ENCODE data around the gene CYLD.

Gene CYLD

GRCh38 chr16:50740736-50741135 lies 1.1 kb upstream of the CYLD start:
- DNase-seq (ENCODE audit: low spot score): no peak

GRCh38 chr16:50741225-50741780 lies 583 bp upstream of the CYLD start:
- DNase-seq (ENCODE audit: low spot score): no peak

- DNase-seq (ENCODE audit: low spot score): peak; percentile 80
Observed at GRCh38 chr16:50742576-50743200, 802 bp downstream of the CYLD start.

GRCh38 chr16:50743581-50744225 lies 1.8 kb downstream of the CYLD start:
- no peak for DNase-seq (ENCODE audit: low spot score)

- no peak for DNase-seq (ENCODE audit: low spot score)
Observed at GRCh38 chr16:50744881-50745280, 3.0 kb downstream of the CYLD start.

GRCh38 chr16:50745940-50746339 lies 4.1 kb downstream of the CYLD start:
- no peak for DNase-seq (ENCODE audit: low spot score)

GRCh38 chr16:50747207-50747956 lies 5.5 kb downstream of the CYLD start:
- peak; percentile 33 for DNase-seq (ENCODE audit: low spot score)

- no peak for DNase-seq (ENCODE audit: low spot score)
Observed at GRCh38 chr16:50751528-50751927, 9.6 kb downstream of the CYLD start.

- DNase-seq (ENCODE audit: low spot score): no peak
Observed at GRCh38 chr16:50752471-50753235, 10.8 kb downstream of the CYLD start.

GRCh38 chr16:50756473-50756872 lies 14.6 kb downstream of the CYLD start:
- no peak for DNase-seq (ENCODE audit: low spot score)

GRCh38 chr16:50761267-50761666 lies 19.4 kb downstream of the CYLD start:
- DNase-seq (ENCODE audit: low spot score): no peak

GRCh38 chr16:50762241-50762640 lies 20.4 kb downstream of the CYLD start:
- no peak for DNase-seq (ENCODE audit: low spot score)

- DNase-seq (ENCODE audit: low spot score): no peak
Observed at GRCh38 chr16:50763211-50763610, 21.3 kb downstream of the CYLD start.

GRCh38 chr16:50765260-50765659 lies 23.4 kb downstream of the CYLD start:
- no peak for DNase-seq (ENCODE audit: low spot score)

- DNase-seq (ENCODE audit: low spot score): no peak
Observed at GRCh38 chr16:50765861-50766260, 24.0 kb downstream of the CYLD start.

GRCh38 chr16:50767197-50767596 lies 25.3 kb downstream of the CYLD start:
- DNase-seq (ENCODE audit: low spot score): no peak

GRCh38 chr16:50771366-50771765 lies 29.5 kb downstream of the CYLD start:
- no peak for DNase-seq (ENCODE audit: low spot score)

- DNase-seq (ENCODE audit: low spot score): no peak
Observed at GRCh38 chr16:50774405-50774804, 32.5 kb downstream of the CYLD start.

GRCh38 chr16:50774960-50775359 lies 33.1 kb downstream of the CYLD start:
- DNase-seq (ENCODE audit: low spot score): no peak

- DNase-seq (ENCODE audit: low spot score): no peak
Observed at GRCh38 chr16:50776037-50776436, 34.2 kb downstream of the CYLD start.

- no peak for DNase-seq (ENCODE audit: low spot score)
Observed at GRCh38 chr16:50778284-50779163, 36.6 kb downstream of the CYLD start.
